Smooth muscle cell (in vitro differentiated cells): ENCODE results near the gene MICAL2. TPM values are rescaled to one million over a fixed set of nuclear protein-coding genes. Genes with fewer than 3 reads are reported as not detected.
A peak's percentile ranks its signal among the peaks of the same experiment; 100 is the strongest.

Source experiments
- DNase-seq: peaks from one replicate; lab custom pipeline; 2025; ENCODE audit not compliant: unreplicated experiment; lab: John Stamatoyannopoulos, UW
- H2AFZ ChIP-seq: fragments of 200-600 bp; sonication (generic); 2 replicates; pipeline ENCODE4 v1.6.0; 2016; ENCODE audit warnings: antibody characterized with exemption, low read depth, mild to moderate bottlenecking
- H3F3A ChIP-seq: fragments of 200-600 bp; sonication (generic); 2 replicates; pipeline ENCODE4 v1.6.0; 2017; ENCODE audit warnings: antibody characterized with exemption, low read depth
- H3K27ac ChIP-seq: fragments of 200-600 bp; sonication (generic); 2 replicates; pipeline ENCODE4 v1.5.1; 2016; ENCODE audit warnings: low read depth, mild to moderate bottlenecking
- H3K27me3 ChIP-seq: fragments of 200-600 bp; sonication (generic); 2 replicates; pipeline ENCODE4 v1.6.1; 2016; ENCODE audit warnings: low read depth, mild to moderate bottlenecking
- H3K36me3 ChIP-seq: fragments of 200-600 bp; sonication (generic); 2 replicates; pipeline ENCODE4 v1.5.1; 2016; ENCODE audit warnings: low read depth
- H3K4me1 ChIP-seq: fragments of 200-600 bp; sonication (generic); 2 replicates; pipeline ENCODE4 v1.5.1; 2016; ENCODE audit warnings: low read depth
- H3K4me2 ChIP-seq: fragments of 200-600 bp; sonication (generic); 2 replicates; pipeline ENCODE4 v1.6.0; 2016; ENCODE audit warnings: mild to moderate bottlenecking
- H3K4me3 ChIP-seq: fragments of 200-600 bp; sonication (generic); 2 replicates; pipeline ENCODE4 v1.5.1; 2016; ENCODE audit warnings: mild to moderate bottlenecking
- H3K79me2 ChIP-seq: fragments of 200-600 bp; sonication (generic); 2 replicates; pipeline ENCODE4 v1.6.0; 2016; ENCODE audit warnings: low read depth, mild to moderate bottlenecking
- H3K9ac ChIP-seq: fragments of 200-600 bp; sonication (generic); 2 replicates; pipeline ENCODE4 v1.6.0; 2016; ENCODE audit warnings: low read depth
- H3K9me3 ChIP-seq: fragments of 200-600 bp; sonication (generic); replicated peaks from 2 replicates; pipeline ENCODE4 v1.5.1; 2016; ENCODE audit warnings: low read depth
- H4K20me1 ChIP-seq: fragments of 200-600 bp; sonication (generic); 2 replicates; pipeline ENCODE4 v1.6.0; 2016; ENCODE audit warnings: low read depth
- WGBS: methylation state at CpG from one replicate; pipeline ENCODE4 v1.1.7; 2016; ENCODE audit warnings: low lambda C conversion rate; 5-methylcytosine and 5-hydroxymethylcytosine counted together
- polyA plus RNA-seq: library from polyadenylated mRNA; unstranded; fragments of >200 nt; fragmentation: Nextera tagmentation; extraction: Ambion mirVana; gene quantifications from 2 replicates; pipeline ENCODE4 v1.2.1, GENCODE V29; 2016
- total RNA-seq: library from RNA; depleted of rRNA; stranded (reverse); fragments of >200 nt; gene quantifications from 2 replicates; pipeline ENCODE4 v1.2.3, GENCODE V29; 2014
- TF ChIP-seq, protein P1 (sequence below): fragments of 200-600 bp; sonication (generic); IDR thresholded peaks from 2 replicates; pipeline ENCODE4 v1.5.1; 2017; ENCODE audit warnings: borderline replicate concordance, mild to moderate bottlenecking, antibody characterized with exemption; ENCODE audit not compliant: insufficient read depth, poor library complexity, severe bottlenecking

The MICAL2 gene
- total and polyA plus RNA-seq, 2 experiments from 2014 or later, result 161 to 287 TPM

DNA sequence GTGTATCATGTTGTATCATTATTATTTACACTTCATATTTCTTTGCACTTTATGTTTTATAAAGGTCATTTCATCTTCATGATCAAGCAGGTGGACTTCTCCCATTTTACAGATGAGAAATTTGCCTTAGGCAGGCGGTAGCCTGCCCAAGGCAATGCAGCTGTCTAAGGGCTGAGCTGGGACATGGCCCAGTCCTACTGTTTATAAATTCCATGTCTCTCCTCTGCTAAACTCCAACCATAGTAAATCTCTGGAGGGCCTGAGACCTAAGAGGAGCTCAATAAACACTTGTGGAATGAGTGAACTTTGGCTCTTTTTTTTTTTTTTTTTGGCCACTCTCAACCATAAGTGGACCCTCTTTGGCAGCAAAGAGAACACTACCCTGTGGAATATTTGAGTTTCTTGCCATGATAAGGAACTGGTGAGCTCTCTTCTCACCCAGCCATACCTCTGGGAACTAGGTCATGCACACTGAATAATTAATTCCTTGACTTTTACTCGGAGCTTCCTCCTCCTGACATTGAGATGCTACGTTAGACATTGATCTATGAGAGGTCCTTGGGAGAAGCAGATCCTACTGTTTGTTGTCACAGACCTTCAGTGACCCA, 29.9 kb downstream of the MICAL2 start:
- Histone ChIP-seq H3K79me2 (peaks cover 68% of the 10 kb centered on the region), H4K20me1 (peaks cover 1% of the 10 kb centered on the region), H3K4me2 (peak overlapping the region; percentile 40), H3K36me3 (no peaks in the 10 kb centered on the region), H3K9ac (peak overlapping the region; percentile 80), H3K4me3 (no peak overlapping the region), H3K9me3 (no peaks in the 10 kb centered on the region), H3K4me1 (peaks cover 41% of the 10 kb centered on the region), H2AFZ (no peak overlapping the region), H3F3A (peaks cover 48% of the 10 kb centered on the region), H3K27me3 (no peaks in the 10 kb centered on the region), H3K27ac (peak overlapping the region; percentile 97)
- DNase-seq, result no peak
- WGBS, result 79% methylated on average over 3 of the region's 3 CpGs
- TF ChIP-seq, protein P1, sequence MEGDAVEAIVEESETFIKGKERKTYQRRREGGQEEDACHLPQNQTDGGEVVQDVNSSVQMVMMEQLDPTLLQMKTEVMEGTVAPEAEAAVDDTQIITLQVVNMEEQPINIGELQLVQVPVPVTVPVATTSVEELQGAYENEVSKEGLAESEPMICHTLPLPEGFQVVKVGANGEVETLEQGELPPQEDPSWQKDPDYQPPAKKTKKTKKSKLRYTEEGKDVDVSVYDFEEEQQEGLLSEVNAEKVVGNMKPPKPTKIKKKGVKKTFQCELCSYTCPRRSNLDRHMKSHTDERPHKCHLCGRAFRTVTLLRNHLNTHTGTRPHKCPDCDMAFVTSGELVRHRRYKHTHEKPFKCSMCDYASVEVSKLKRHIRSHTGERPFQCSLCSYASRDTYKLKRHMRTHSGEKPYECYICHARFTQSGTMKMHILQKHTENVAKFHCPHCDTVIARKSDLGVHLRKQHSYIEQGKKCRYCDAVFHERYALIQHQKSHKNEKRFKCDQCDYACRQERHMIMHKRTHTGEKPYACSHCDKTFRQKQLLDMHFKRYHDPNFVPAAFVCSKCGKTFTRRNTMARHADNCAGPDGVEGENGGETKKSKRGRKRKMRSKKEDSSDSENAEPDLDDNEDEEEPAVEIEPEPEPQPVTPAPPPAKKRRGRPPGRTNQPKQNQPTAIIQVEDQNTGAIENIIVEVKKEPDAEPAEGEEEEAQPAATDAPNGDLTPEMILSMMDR, result no peak

DNA sequence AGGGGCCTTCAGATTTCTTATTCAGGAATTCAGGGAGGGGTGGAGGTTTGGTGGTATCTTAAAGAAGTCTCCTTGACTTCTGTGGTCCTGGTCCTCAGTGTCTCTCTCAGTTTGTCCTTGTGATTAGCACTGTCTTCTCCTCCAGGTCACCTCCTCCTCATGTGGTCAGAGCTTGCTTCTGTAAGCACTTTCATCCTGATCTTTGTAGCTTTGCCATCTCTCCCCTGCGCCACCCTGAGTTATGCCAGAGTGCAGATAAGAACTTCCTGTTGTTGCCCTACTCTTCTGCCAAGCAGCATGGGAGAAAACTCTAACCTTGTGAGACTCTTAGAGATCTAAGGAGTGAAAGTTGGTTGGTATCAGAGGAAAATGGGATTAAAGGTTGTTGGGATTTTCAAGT, 30.9 kb downstream of the MICAL2 start:
- no peak for DNase-seq
- H3K27me3 ChIP-seq, result no peaks in the 10 kb centered on the region
- H3K4me3 ChIP-seq, result no peak overlapping the region
- peaks cover 41% of the 10 kb centered on the region for H3K4me1 ChIP-seq
- H3K36me3 ChIP-seq, result no peaks in the 10 kb centered on the region
- WGBS, result 93% methylated on average over 1 of the region's 1 CpG
- H3K9ac ChIP-seq, result no peak overlapping the region
- H3K4me2 ChIP-seq, result no peak overlapping the region
- no peaks in the 10 kb centered on the region for H3K9me3 ChIP-seq
- peaks cover 50% of the 10 kb centered on the region for H3F3A ChIP-seq
- TF ChIP-seq, protein P1, result no peak
- H2AFZ ChIP-seq, result no peak overlapping the region
- peak overlapping the region; percentile 97 for H3K27ac ChIP-seq
- no peaks in the 10 kb centered on the region for H4K20me1 ChIP-seq
- H3K79me2 ChIP-seq, result peaks cover 63% of the 10 kb centered on the region

DNA sequence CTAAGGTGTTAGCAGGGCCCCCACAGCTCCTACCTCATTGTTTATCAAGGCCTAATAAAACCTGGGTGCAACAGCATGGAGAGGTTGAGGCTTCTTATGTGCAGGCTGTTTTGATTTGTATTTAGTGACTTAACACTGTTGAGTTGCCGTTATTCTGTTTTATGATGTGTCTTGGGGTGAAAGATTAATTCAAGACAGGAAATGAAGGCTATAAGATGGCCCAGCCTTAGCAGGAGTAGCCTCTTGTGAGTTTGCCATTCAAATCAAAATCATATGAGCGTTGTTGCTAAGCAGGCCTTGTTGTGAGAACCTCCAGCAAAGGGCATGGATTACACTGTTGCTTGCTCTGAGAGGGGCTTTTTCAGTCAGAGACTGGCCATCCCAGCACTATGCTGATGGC, 31.8 kb downstream of the MICAL2 start:
- H3K4me3 ChIP-seq, result no peak overlapping the region
- H3K27ac ChIP-seq, result peak overlapping the region; percentile 97
- H3K4me2 ChIP-seq, result peak overlapping the region; percentile 75
- H3F3A ChIP-seq, result peaks cover 46% of the 10 kb centered on the region
- H3K36me3 ChIP-seq, result no peaks in the 10 kb centered on the region
- no peaks in the 10 kb centered on the region for H3K9me3 ChIP-seq
- peaks cover 41% of the 10 kb centered on the region for H3K4me1 ChIP-seq
- WGBS, result 90% methylated on average over 2 of the region's 2 CpGs
- no peak for DNase-seq
- no peaks in the 10 kb centered on the region for H3K27me3 ChIP-seq
- no peak overlapping the region for H2AFZ ChIP-seq
- H3K9ac ChIP-seq, result no peak overlapping the region
- peaks cover 56% of the 10 kb centered on the region for H3K79me2 ChIP-seq
- H4K20me1 ChIP-seq, result no peaks in the 10 kb centered on the region
- TF ChIP-seq, protein P1, result no peak

DNA sequence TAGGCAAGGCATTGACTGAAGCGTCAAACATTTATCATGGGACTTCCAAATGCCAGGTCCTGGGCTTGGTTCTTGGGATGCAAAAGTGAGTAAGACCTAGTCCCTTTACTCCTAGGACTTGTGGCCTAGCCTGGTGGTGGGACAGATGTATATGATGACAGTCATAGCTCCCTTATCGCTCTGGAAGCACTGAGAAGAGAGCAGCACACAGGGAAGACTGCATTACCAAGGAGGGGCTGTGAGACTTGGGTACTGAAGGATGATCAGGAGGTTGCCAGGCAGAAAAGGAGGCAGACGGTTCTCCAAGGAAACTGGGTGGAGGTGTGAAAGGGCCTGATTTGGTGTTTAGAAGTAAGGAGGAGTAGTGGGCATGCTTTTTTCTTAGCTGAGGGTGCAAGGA, 32.5 kb downstream of the MICAL2 start:
- peaks cover 59% of the 10 kb centered on the region for H3K79me2 ChIP-seq

More for the DNA sequence above, 32.5 kb downstream of the MICAL2 start:
- DNase-seq, result no peak
- Histone ChIP-seq H3K9ac (no peak overlapping the region), H3K4me1 (peaks cover 37% of the 10 kb centered on the region), H3K9me3 (no peaks in the 10 kb centered on the region), H3K27ac (peak overlapping the region; percentile 97), H3K4me2 (peak overlapping the region; percentile 75), H3K36me3 (no peaks in the 10 kb centered on the region), H3K4me3 (no peak overlapping the region), H3K27me3 (no peaks in the 10 kb centered on the region), H4K20me1 (no peaks in the 10 kb centered on the region), H3F3A (peaks cover 47% of the 10 kb centered on the region), H2AFZ (no peak overlapping the region)
- TF ChIP-seq, protein P1, result no peak
- 54% methylated on average over 3 of the region's 3 CpGs for WGBS
